HEK293 (cell line): ENCODE results near the gene PDIA5.
A peak's percentile ranks its signal among the peaks of the same experiment; 100 is the strongest.

Experiments
- CTCF ChIA-PET: fragments of 350-600 bp; formaldehyde crosslinking; extraction: SDS; loops from one replicate; lab custom pipeline; 2021; ENCODE audit warnings: antibody characterized with exemption; lab: Yijun Ruan, JAX
- POLR2A ChIA-PET: fragments of 300-600 bp; formaldehyde crosslinking; extraction: SDS; loops from one replicate; lab custom pipeline; 2020; ENCODE audit warnings: antibody characterized with exemption, inconsistent platforms; lab: Yijun Ruan, JAX
- H3K27ac ChIP-seq: fragments of 200-500 bp; sonication (Bioruptor generic); 2 replicates; pipeline ENCODE4 v1.5.1; 2014; ENCODE audit warnings: low read depth, low read length, control low read depth, inconsistent platforms; ENCODE audit errors: extremely low read depth
- H3K36me3 ChIP-seq, 2 experiments: fragments of 200-500 bp in 1 of 2; sonication (Bioruptor generic) in 1 of 2; 1 replicate in 1 of 2; 2 replicates in 1 of 2; pipeline ENCODE4 v1.5.1; 2014 to 2017; ENCODE audit warnings: inconsistent platforms in 2 of 2, low read length in 2 of 2; ENCODE audit not compliant: control insufficient read depth in 2 of 2, insufficient read depth in 1 of 2
- H3K4me1 ChIP-seq: fragments of 200-500 bp; sonication (Bioruptor generic); 2 replicates; pipeline ENCODE4 v1.5.1; 2014; ENCODE audit warnings: mild to moderate bottlenecking, low read length, inconsistent platforms; ENCODE audit not compliant: control insufficient read depth, insufficient read depth
- H3K4me3 ChIP-seq: 2 replicates; pipeline ENCODE4 v1.5.1; 2011; ENCODE audit warnings: low read depth, mild to moderate bottlenecking, control low read depth, low read length, moderate library complexity
- H3K9me3 ChIP-seq: fragments of 200-500 bp; sonication (Bioruptor generic); 2 replicates; pipeline ENCODE4 v1.5.1; 2014; ENCODE audit warnings: low read depth, low read length, inconsistent platforms; ENCODE audit not compliant: control insufficient read depth, insufficient read depth
- BCL11A ChIP-seq: fragments of 450-650 bp; formaldehyde crosslinking; IDR thresholded peaks from 2 replicates; pipeline ENCODE4 v1.5.1; 2016; ENCODE audit warnings: low read depth, missing biosample characterization, missing genetic modification characterization
- GFI1B ChIP-seq: fragments of 450-650 bp; formaldehyde crosslinking; IDR thresholded peaks from 2 replicates; pipeline ENCODE4 v1.5.1; 2016; ENCODE audit warnings: missing biosample characterization, missing genetic modification characterization
- GLIS1 ChIP-seq: fragments of 450-650 bp; formaldehyde crosslinking; IDR thresholded peaks from 2 replicates; pipeline ENCODE4 v1.5.1; 2016; ENCODE audit warnings: missing biosample characterization, missing genetic modification characterization
- HOXD13 ChIP-seq: sonication (generic); formaldehyde crosslinking; IDR thresholded peaks from 2 replicates; pipeline ENCODE4 v1.8.0; 2022; ENCODE audit warnings: missing genetic modification reagents, borderline replicate concordance
- KLF10 ChIP-seq: fragments of 450-650 bp; IDR thresholded peaks from 2 replicates; pipeline ENCODE4 v1.5.1; 2018; ENCODE audit warnings: missing biosample characterization, mild to moderate bottlenecking, missing genetic modification characterization
- REST ChIP-seq: fragments of 450-650 bp; formaldehyde crosslinking; IDR thresholded peaks from 2 replicates; pipeline ENCODE4 v1.5.1; 2016; ENCODE audit warnings: missing biosample characterization, missing genetic modification characterization
- SALL2 ChIP-seq: fragments of 450-650 bp; formaldehyde crosslinking; IDR thresholded peaks from 2 replicates; pipeline ENCODE4 v1.5.0; 2017; ENCODE audit warnings: missing biosample characterization, mild to moderate bottlenecking, missing genetic modification characterization, borderline replicate concordance
- SP2 ChIP-seq: fragments of 450-650 bp; formaldehyde crosslinking; IDR thresholded peaks from 2 replicates; pipeline ENCODE4 v1.5.1; 2016; ENCODE audit warnings: missing biosample characterization, missing genetic modification characterization
- TCF7L2 ChIP-seq: IDR thresholded peaks from 2 replicates; pipeline ENCODE4 v1.6.1; 2011; ENCODE audit warnings: low read depth, mild to moderate bottlenecking, inconsistent platforms, low read length, moderate library complexity, borderline replicate concordance
- ZBTB21 ChIP-seq: fragments of 450-650 bp; formaldehyde crosslinking; IDR thresholded peaks from 2 replicates; pipeline ENCODE4 v1.5.1; 2017; ENCODE audit warnings: missing biosample characterization, missing genetic modification characterization
- ZBTB48 ChIP-seq: fragments of 450-650 bp; formaldehyde crosslinking; IDR thresholded peaks from 2 replicates; pipeline ENCODE4 v1.5.1; 2016; ENCODE audit warnings: missing biosample characterization, missing genetic modification characterization
- ZEB2 ChIP-seq: fragments of 450-650 bp; formaldehyde crosslinking; IDR thresholded peaks from 2 replicates; pipeline ENCODE4 v1.5.1; 2016; ENCODE audit warnings: missing biosample characterization, missing genetic modification characterization
- ZFP3 ChIP-seq: fragments of 450-650 bp; formaldehyde crosslinking; IDR thresholded peaks from 2 replicates; pipeline ENCODE4 v1.5.1; 2016; ENCODE audit warnings: low read depth, missing biosample characterization, missing genetic modification characterization
- ZNF132 ChIP-seq: fragments of 450-650 bp; formaldehyde crosslinking; IDR thresholded peaks from 2 replicates; pipeline ENCODE4 v1.5.1; 2017; ENCODE audit warnings: missing biosample characterization, missing genetic modification characterization, borderline replicate concordance
- ZNF146 ChIP-seq: fragments of 450-650 bp; formaldehyde crosslinking; IDR thresholded peaks from 2 replicates; pipeline ENCODE4 v1.5.1; 2016; ENCODE audit warnings: missing biosample characterization, missing genetic modification characterization
- ZNF169 ChIP-seq: fragments of 450-650 bp; formaldehyde crosslinking; IDR thresholded peaks from 2 replicates; pipeline ENCODE4 v1.5.1; 2016; ENCODE audit warnings: missing biosample characterization, missing genetic modification characterization
- ZNF175 ChIP-seq: fragments of 450-650 bp; formaldehyde crosslinking; IDR thresholded peaks from 2 replicates; pipeline ENCODE4 v1.5.1; 2016; ENCODE audit warnings: missing biosample characterization, missing genetic modification characterization
- ZNF2 ChIP-seq: fragments of 450-650 bp; formaldehyde crosslinking; IDR thresholded peaks from 2 replicates; pipeline ENCODE4 v1.5.1; 2016; ENCODE audit warnings: missing biosample characterization, missing genetic modification characterization
- ZNF221 ChIP-seq: fragments of 450-650 bp; formaldehyde crosslinking; IDR thresholded peaks from 2 replicates; pipeline ENCODE4 v1.5.1; 2017; ENCODE audit warnings: missing biosample characterization, missing genetic modification characterization, borderline replicate concordance
- ZNF23 ChIP-seq: fragments of 450-650 bp; formaldehyde crosslinking; IDR thresholded peaks from 2 replicates; pipeline ENCODE4 v1.5.1; 2016; ENCODE audit warnings: missing biosample characterization, missing genetic modification characterization, borderline replicate concordance
- ZNF362 ChIP-seq: fragments of 450-650 bp; formaldehyde crosslinking; IDR thresholded peaks from 2 replicates; pipeline ENCODE4 v1.5.1; 2016; ENCODE audit warnings: missing biosample characterization, missing genetic modification characterization
- ZNF48 ChIP-seq: fragments of 450-650 bp; formaldehyde crosslinking; IDR thresholded peaks from 2 replicates; pipeline ENCODE4 v1.5.1; 2016; ENCODE audit warnings: missing biosample characterization, missing genetic modification characterization
- ZNF521 ChIP-seq: fragments of 450-650 bp; formaldehyde crosslinking; IDR thresholded peaks from 2 replicates; pipeline ENCODE4 v1.5.1; 2017; ENCODE audit warnings: missing biosample characterization, mild to moderate bottlenecking, missing genetic modification characterization
- ZNF585B ChIP-seq: fragments of 450-650 bp; formaldehyde crosslinking; IDR thresholded peaks from 2 replicates; pipeline ENCODE4 v1.5.1; 2016; ENCODE audit warnings: missing biosample characterization, missing genetic modification characterization
- ZNF610 ChIP-seq: fragments of 450-650 bp; formaldehyde crosslinking; IDR thresholded peaks from 2 replicates; pipeline ENCODE4 v1.5.1; 2016; ENCODE audit warnings: missing biosample characterization, missing genetic modification characterization, borderline replicate concordance
- ZNF76 ChIP-seq: fragments of 450-650 bp; formaldehyde crosslinking; IDR thresholded peaks from 2 replicates; pipeline ENCODE4; 2016; ENCODE audit warnings: low read depth, missing biosample characterization, missing genetic modification characterization, borderline replicate concordance
- ZXDB ChIP-seq: fragments of 450-650 bp; formaldehyde crosslinking; IDR thresholded peaks from 2 replicates; pipeline ENCODE4 v1.5.1; 2016; ENCODE audit warnings: missing biosample characterization, missing genetic modification characterization

The PDIA5 gene

GRCh38 chr3:123163141-123163540 is 96.3 kb downstream of the PDIA5 start (continued):
- TF ChIP-seq ZNF362 (tag by site-specific recombination) (no peak), ZEB2 (no peak), ZNF132 (tag by site-specific recombination) (no peak), GLIS1 (tag by site-specific recombination) (no peak), BCL11A (tag by site-specific recombination) (no peak), ZNF610 (tag by site-specific recombination) (no peak), ZNF48 (no peak), ZNF221 (no peak), SALL2 (tag by site-specific recombination) (no peak), ZNF23 (tag by site-specific recombination) (no peak), REST (no peak), SP2 (tag by site-specific recombination) (no peak), ZNF175 (tag by site-specific recombination) (no peak)

GRCh38 chr3:123165163-123165562 is 98.3 kb downstream of the PDIA5 start:
- Histone ChIP-seq H3K4me3 (no peak overlapping the region), H3K36me3 (peaks cover 0 to 47% of the 10 kb centered on the region in 2 experiments; a peak in 1 of 3 replicates), H3K9me3 (no peaks in the 10 kb centered on the region), H3K4me1 (no peaks in the 10 kb centered on the region), H3K27ac (no peak overlapping the region)
- ChIA-PET CTCF (no interaction called here), POLR2A (no interaction called here)
- peak; percentile 6; the same call in 1 of the 2 replicates for TF ChIP-seq ZNF146
- no peak for TF ChIP-seq ZNF169 (tag by site-specific recombination)

GRCh38 chr3:123167686-123168085 is 100.9 kb downstream of the PDIA5 start:
- TF ChIP-seq ZXDB (tag by site-specific recombination) (no peak), ZFP3 (tag by site-specific recombination) (no peak), ZBTB21 (tag by site-specific recombination) (no peak), ZNF585B (no peak), KLF10 (tag by site-specific recombination) (no peak), TCF7L2 (no peak), ZBTB48 (tag by site-specific recombination) (no peak), ZNF2 (no peak), HOXD13 (CRISPR knock-in tag) (no peak), ZNF76 (tag by site-specific recombination) (no peak), ZNF521 (no peak), GFI1B (tag by site-specific recombination) (no peak)
- Histone ChIP-seq H3K27ac (no peak overlapping the region), H3K9me3 (no peaks in the 10 kb centered on the region), H3K4me3 (no peak overlapping the region), H3K4me1 (no peaks in the 10 kb centered on the region), H3K36me3 (peaks cover 0 to 25% of the 10 kb centered on the region in 2 experiments; a peak in 1 of 3 replicates)
- POLR2A ChIA-PET: no interaction called here
- CTCF ChIA-PET: interaction anchor here (0.5 kb wide), 1 partner anchor 13 kb away, joined by 5 read pairs; no protein-coding TSS in a partner anchor
